AG10803 (cell line): Measurements from ENCODE around the gene POLR1A.

Experiments
- DNase-seq: peaks from one replicate; pipeline ENCODE4 v3.0.0; 2010; ENCODE audit warnings: low read depth
- H3K4me3 ChIP-seq: 2 replicates; pipeline ENCODE4 v1.5.1; 2011; ENCODE audit warnings: mild to moderate bottlenecking, low read length, control low read depth
- TF ChIP-seq, protein P1 (sequence below): conservative IDR thresholded peaks from 2 replicates; pipeline ENCODE4 v1.5.1; 2011; ENCODE audit warnings: mild to moderate bottlenecking, low read length, control low read depth, inconsistent platforms

POLR1A gene

GRCh38 chr2:86015699-86016098 lies 90.0 kb downstream of the POLR1A start:
- DNase-seq, result no peak
- no peak overlapping the region for H3K4me3 ChIP-seq
- TF ChIP-seq, protein P1, sequence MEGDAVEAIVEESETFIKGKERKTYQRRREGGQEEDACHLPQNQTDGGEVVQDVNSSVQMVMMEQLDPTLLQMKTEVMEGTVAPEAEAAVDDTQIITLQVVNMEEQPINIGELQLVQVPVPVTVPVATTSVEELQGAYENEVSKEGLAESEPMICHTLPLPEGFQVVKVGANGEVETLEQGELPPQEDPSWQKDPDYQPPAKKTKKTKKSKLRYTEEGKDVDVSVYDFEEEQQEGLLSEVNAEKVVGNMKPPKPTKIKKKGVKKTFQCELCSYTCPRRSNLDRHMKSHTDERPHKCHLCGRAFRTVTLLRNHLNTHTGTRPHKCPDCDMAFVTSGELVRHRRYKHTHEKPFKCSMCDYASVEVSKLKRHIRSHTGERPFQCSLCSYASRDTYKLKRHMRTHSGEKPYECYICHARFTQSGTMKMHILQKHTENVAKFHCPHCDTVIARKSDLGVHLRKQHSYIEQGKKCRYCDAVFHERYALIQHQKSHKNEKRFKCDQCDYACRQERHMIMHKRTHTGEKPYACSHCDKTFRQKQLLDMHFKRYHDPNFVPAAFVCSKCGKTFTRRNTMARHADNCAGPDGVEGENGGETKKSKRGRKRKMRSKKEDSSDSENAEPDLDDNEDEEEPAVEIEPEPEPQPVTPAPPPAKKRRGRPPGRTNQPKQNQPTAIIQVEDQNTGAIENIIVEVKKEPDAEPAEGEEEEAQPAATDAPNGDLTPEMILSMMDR, result no peak

- DNase-seq, result no peak
- H3K4me3 ChIP-seq, result no peak overlapping the region
- TF ChIP-seq, protein P1, result no peak
Measured at GRCh38 chr2:86015006-86015405, 90.7 kb downstream of the POLR1A start.

GRCh38 chr2:86014493-86014892 lies 91.2 kb downstream of the POLR1A start:
- no peak overlapping the region for H3K4me3 ChIP-seq
- no peak for DNase-seq
- TF ChIP-seq, protein P1, result no peak

- no peak for DNase-seq
- H3K4me3 ChIP-seq, result no peak overlapping the region
- TF ChIP-seq, protein P1, result no peak
Measured at GRCh38 chr2:86012007-86012712, 93.5 kb downstream of the POLR1A start.

- TF ChIP-seq, protein P1, result no peak
- no peak for DNase-seq
- H3K4me3 ChIP-seq, result no peak overlapping the region
Measured at GRCh38 chr2:86011449-86011941, 94.2 kb downstream of the POLR1A start.

- no peak overlapping the region for H3K4me3 ChIP-seq
- no peak for DNase-seq
- TF ChIP-seq, protein P1, result no peak
Measured at GRCh38 chr2:86010083-86010482, 95.6 kb downstream of the POLR1A start.

- H3K4me3 ChIP-seq, result no peak overlapping the region
- TF ChIP-seq, protein P1, result no peak
- no peak for DNase-seq
Measured at GRCh38 chr2:86006524-86006923, 99.2 kb downstream of the POLR1A start.
